GM12878 (cell line): ENCODE results near the gene CTSC. TPM values are rescaled to one million over a fixed set of nuclear protein-coding genes. Genes with fewer than 3 reads are reported as not detected.
A peak's percentile ranks its signal among the peaks of the same experiment; 100 is the strongest.

Experiments
- ATAC-seq: fragments of 200-7000 bp; cut with Tn5 transposase; 3 replicates; pipeline ENCODE4 v1.9.1; 2020; ENCODE audit warnings: mild to moderate bottlenecking, moderate library complexity
- BruUV-seq: library from RNA; stranded (reverse); fragments of 400-500 nt; replicated peaks from 2 replicates; lab custom pipeline; 2021; lab: Mats Ljungman, UMichigan
- CTCF ChIA-PET: fragments of 300-600 bp; sonication (Branson Sonifier 250); formaldehyde crosslinking; extraction: SDS; loops from one replicate; lab custom pipeline; 2021; ENCODE audit warnings: inconsistent platforms; lab: Yijun Ruan, JAX
- POLR2A ChIA-PET: fragments of 350-600 bp; formaldehyde crosslinking; extraction: SDS; loops from one replicate; lab custom pipeline; 2021; ENCODE audit warnings: inconsistent platforms; lab: Charles Lee
- RAD21 ChIA-PET: fragments of 300-600 bp; sonication (Branson Sonifier 250); formaldehyde crosslinking; loops from one replicate; lab custom pipeline; 2023; ENCODE audit warnings: antibody characterized with exemption; ENCODE audit not compliant: unreplicated experiment; lab: Charles Lee
- SMC1A ChIA-PET: fragments of 300-600 bp; sonication (Branson Sonifier 250); formaldehyde crosslinking; loops from one replicate; lab custom pipeline; 2023; ENCODE audit not compliant: unreplicated experiment, uncharacterized antibody; lab: Charles Lee
- DNase-seq: peaks from one replicate; pipeline ENCODE4 v3.0.0-alpha.2; 2011; ENCODE audit warnings: low read depth, low spot score
- FAIRE-seq: peaks from 3 replicates; lab custom pipeline; 2011; peaks lifted over from hg19 to GRCh38; lab: Jason Lieb, UNC
- H2AFZ ChIP-seq: 2 replicates; pipeline ENCODE4 v1.6.0; 2011; ENCODE audit warnings: low read depth, low read length, control low read depth; ENCODE audit not compliant: control insufficient read depth
- H3K27ac ChIP-seq: 2 replicates; pipeline ENCODE4 v1.5.1; 2011; ENCODE audit warnings: control low read depth; ENCODE audit not compliant: control insufficient read depth, insufficient read depth
- H3K27me3 ChIP-seq, 2 experiments: replicated peaks in 1 of 2; 2 replicates each; pipeline versions ENCODE4 v1.6.0 to v1.6.1; 2011; ENCODE audit warnings: low read length in 1 of 2; ENCODE audit not compliant: control insufficient read depth in 2 of 2, insufficient read depth in 2 of 2
- H3K36me3 ChIP-seq, 2 experiments: 2 replicates each; pipeline ENCODE4 v1.5.1; 2011; ENCODE audit warnings: low read length in 1 of 2; ENCODE audit not compliant: control insufficient read depth in 2 of 2, insufficient read depth in 2 of 2
- H3K4me1 ChIP-seq: 2 replicates; pipeline ENCODE4 v1.6.1; 2011; ENCODE audit warnings: mild to moderate bottlenecking, low read length, moderate library complexity, mixed read lengths; ENCODE audit not compliant: control insufficient read depth, insufficient read depth
- H3K4me2 ChIP-seq: 2 replicates; pipeline ENCODE4 v1.6.0; 2011; ENCODE audit warnings: control low read depth; ENCODE audit not compliant: control insufficient read depth, insufficient read depth
- H3K4me3 ChIP-seq: fragments of 200-600 bp; sonication (generic); 2 replicates; pipeline ENCODE4 v1.5.1; 2016
- H3K79me2 ChIP-seq: 2 replicates; pipeline ENCODE4 v1.6.0; 2011; ENCODE audit warnings: low read length; ENCODE audit not compliant: control insufficient read depth, insufficient read depth
- H3K9ac ChIP-seq: 2 replicates; pipeline ENCODE4 v1.8.0; 2011; ENCODE audit warnings: low read length, control low read depth, mixed read lengths; ENCODE audit not compliant: control insufficient read depth, insufficient read depth
- H3K9me3 ChIP-seq: replicated peaks from 3 replicates; pipeline ENCODE4 v1.5.1; 2011; ENCODE audit warnings: mild to moderate bottlenecking, low read length; ENCODE audit not compliant: control insufficient read depth, insufficient read depth
- H4K20me1 ChIP-seq: 2 replicates; pipeline ENCODE4 v1.6.0; 2011; ENCODE audit not compliant: control insufficient read depth, insufficient read depth
- E2F4 ChIP-seq: IDR thresholded peaks from 2 replicates; pipeline ENCODE4 v1.6.1; 2012; ENCODE audit warnings: low read depth, low read length, improper control_type of control experiment
- FOXK2 ChIP-seq: fragments of 450-650 bp; IDR thresholded peaks from 2 replicates; pipeline ENCODE4 v1.6.1; 2017; ENCODE audit warnings: mild to moderate bottlenecking, moderate library complexity
- HDGF ChIP-seq: fragments of 450-650 bp; IDR thresholded peaks from 2 replicates; pipeline ENCODE4 v1.6.1; 2016; ENCODE audit warnings: antibody characterized with exemption
- SMAD1 ChIP-seq: fragments of 450-650 bp; IDR thresholded peaks from 2 replicates; pipeline ENCODE4 v1.6.1; 2018; ENCODE audit warnings: mild to moderate bottlenecking, low read depth; ENCODE audit not compliant: partially characterized antibody
- STAT1 ChIP-seq: fragments of 450-650 bp; conservative IDR thresholded peaks from 2 replicates; pipeline ENCODE4 v1.6.1; 2014; ENCODE audit warnings: antibody characterized with exemption, mild to moderate bottlenecking
- WGBS: methylation state at CpG from one replicate; pipeline ENCODE4 v1.1.6; 2016; ENCODE audit warnings: low lambda C conversion rate; ENCODE audit not compliant: insufficient replicate concordance, insufficient coverage; ENCODE audit errors: missing lambda C conversion rate; 5-methylcytosine and 5-hydroxymethylcytosine counted together
- in situ Hi-C: fragments of 300-500 bp; cut with MboI; formaldehyde crosslinking; loops from 9 replicates; pipeline ENCODE4 v1.14.3; 2018; ENCODE audit warnings: mixed read lengths
- intact Hi-C: fragments of 100-400 bp; cut with micrococcal nuclease; formaldehyde crosslinking; loops from one replicate; pipeline ENCODE4 v1.14.2; 2022; ENCODE audit not compliant: unreplicated experiment
- polyA plus RNA-seq, 11 experiments: library from polyadenylated mRNA; depleted of rRNA in 4 of 11; unstranded in 6 of 11; stranded (reverse) in 5 of 11; fragments of >200 nt; fragmentation: Nextera tagmentation in 4 of 11; fragmentation: Illumina TruSeq in 1 of 11; extraction: Ambion mirVana in 4 of 11; extraction: Trizol in 1 of 11; gene quantifications; 1 replicate in 1 of 11; 2 replicates in 10 of 11; pipeline versions ENCODE4 v1.2.1 to v1.2.3, GENCODE V29; 2011 to 2016; ENCODE audit warnings: inconsistent platforms in 2 of 11, missing spikeins in 2 of 11, low read depth in 1 of 11
- total RNA-seq, 4 experiments: library from RNA; depleted of rRNA in 3 of 4; stranded (reverse); fragments of >200 nt in 3 of 4; fragmentation: Illumina TruSeq in 1 of 4; extraction: Trizol in 1 of 4; gene quantifications; 2 replicates each; pipeline versions ENCODE4 v1.2.1 to v1.2.3, GENCODE V29; 2013 to 2021

CTSC gene
- total and polyA plus RNA-seq, 10 of the 15 experiments (the other 5 are each of a cell fraction or from before 2014, with no cell fraction given) = 289 to 1,123 (median 430) TPM

GRCh38 chr11:88348870-88349269, 11.3 kb upstream of the CTSC start (continued):
- TF ChIP-seq STAT1 (no peak), SMAD1 (no peak), HDGF (no peak), E2F4 (no peak)

- H3K79me2 ChIP-seq = peaks cover 4% of the 10 kb centered on the region
- in situ Hi-C loops = no loop called here
- H3K27me3 ChIP-seq = no peaks in the 10 kb centered on the region
- DNase-seq (no peak), ATAC-seq (peak; percentile 64), FAIRE-seq (no peak)
- no peaks in the 10 kb centered on the region; a peak in 1 of 4 replicates for H3K36me3 ChIP-seq
- WGBS = 100% methylated on average over 1 of the region's 1 CpG
- no peak overlapping the region for H3K9ac ChIP-seq
- no TSS peak for BruUV-seq
- POLR2A ChIA-PET = interaction anchor here (0.6 to 1.3 kb wide), 2 partner anchors 11 to 15 kb away, joined by 3 to 4 read pairs; no protein-coding TSS in a partner anchor
- H3K27ac ChIP-seq = 0 out of 2 replicates have a peak overlapping the region, but pooled peaks have one; percentile 2
- peaks cover 18% of the 10 kb centered on the region for H3K4me1 ChIP-seq
- H3K4me2 ChIP-seq = no peak overlapping the region
- no peak overlapping the region for H2AFZ ChIP-seq
- SMC1A ChIA-PET = interaction anchor here (0.7 to 2.7 kb wide), 8 partner anchors 7 to 239 kb away, joined by 3 to 12 read pairs (median 6); no protein-coding TSS in a partner anchor
- no peaks in the 10 kb centered on the region for H3K9me3 ChIP-seq
- RAD21 ChIA-PET = interaction anchor here (1.2 to 2.4 kb wide), 4 partner anchors 9 to 45 kb away, joined by 4 to 15 read pairs (median 8); no protein-coding TSS in a partner anchor
- no peak overlapping the region for H3K4me3 ChIP-seq
- H4K20me1 ChIP-seq = no peaks in the 10 kb centered on the region
- intact Hi-C loops = no loop called here
- CTCF ChIA-PET = interaction anchor here (3.9 kb wide), 1 partner anchor 10 kb away, joined by 21 read pairs; no protein-coding TSS in a partner anchor
- TF ChIP-seq FOXK2 = no peak
Measured at GRCh38 chr11:88345949-88346348, 8.4 kb upstream of the CTSC start.
